AG09309 (cell line): ENCODE data around the gene ATP9B.
A peak's percentile ranks its signal among the peaks of the same experiment; 100 is the strongest.

Experiments used
- DNase-seq: peaks from one replicate; pipeline ENCODE4 v3.0.0-alpha.2; 2010; ENCODE audit warnings: low read depth
- H3K4me3 ChIP-seq: 2 replicates; pipeline ENCODE4 v1.5.1; 2011; ENCODE audit warnings: mild to moderate bottlenecking, low read depth, low read length, moderate library complexity; ENCODE audit not compliant: control insufficient read depth
- TF ChIP-seq, protein P1 (sequence below): IDR thresholded peaks from 2 replicates; pipeline ENCODE4 v1.5.1; 2011; ENCODE audit warnings: mild to moderate bottlenecking, low read depth, low read length, inconsistent platforms; ENCODE audit not compliant: insufficient read depth, control insufficient read depth; ENCODE audit errors: missing control alignments

ATP9B gene

DNA sequence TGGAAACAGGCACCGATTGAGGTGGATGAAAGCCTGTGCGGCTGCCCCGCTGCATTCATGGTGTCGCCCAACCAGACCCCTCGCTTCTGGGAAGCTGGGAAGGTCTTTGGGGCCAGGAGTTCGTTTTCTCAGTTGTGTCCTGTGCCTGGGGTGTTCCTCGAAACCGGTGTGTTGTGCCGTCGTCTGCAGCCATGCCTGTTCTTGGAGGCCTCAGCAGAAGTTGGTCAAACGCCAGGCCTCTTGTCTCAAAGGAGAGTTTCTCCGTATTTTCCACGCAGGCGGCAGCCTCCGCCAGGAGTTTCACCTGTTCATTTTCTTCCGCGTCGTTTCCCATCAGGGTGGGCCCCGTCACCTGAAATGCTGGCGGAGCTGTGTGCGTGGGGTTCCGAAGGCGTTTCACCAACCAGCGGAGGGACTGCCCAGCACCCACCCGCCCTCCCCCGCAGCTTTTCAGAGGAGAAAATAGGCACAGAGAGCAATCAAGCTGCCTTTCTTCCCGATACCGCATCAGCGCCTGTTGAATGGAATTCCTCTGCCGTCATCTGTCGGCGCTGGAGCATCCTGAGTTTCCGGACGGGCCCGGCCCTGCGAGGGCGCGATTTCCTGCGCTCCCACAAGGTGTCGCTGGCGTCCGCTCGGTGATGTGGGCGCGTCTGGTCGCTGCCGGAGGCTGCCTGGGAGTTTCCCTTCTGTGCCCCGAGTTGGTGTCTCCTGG is 309.5 kb downstream of the ATP9B start:
- H3K4me3 ChIP-seq: no peak overlapping the region
- TF ChIP-seq, protein P1, sequence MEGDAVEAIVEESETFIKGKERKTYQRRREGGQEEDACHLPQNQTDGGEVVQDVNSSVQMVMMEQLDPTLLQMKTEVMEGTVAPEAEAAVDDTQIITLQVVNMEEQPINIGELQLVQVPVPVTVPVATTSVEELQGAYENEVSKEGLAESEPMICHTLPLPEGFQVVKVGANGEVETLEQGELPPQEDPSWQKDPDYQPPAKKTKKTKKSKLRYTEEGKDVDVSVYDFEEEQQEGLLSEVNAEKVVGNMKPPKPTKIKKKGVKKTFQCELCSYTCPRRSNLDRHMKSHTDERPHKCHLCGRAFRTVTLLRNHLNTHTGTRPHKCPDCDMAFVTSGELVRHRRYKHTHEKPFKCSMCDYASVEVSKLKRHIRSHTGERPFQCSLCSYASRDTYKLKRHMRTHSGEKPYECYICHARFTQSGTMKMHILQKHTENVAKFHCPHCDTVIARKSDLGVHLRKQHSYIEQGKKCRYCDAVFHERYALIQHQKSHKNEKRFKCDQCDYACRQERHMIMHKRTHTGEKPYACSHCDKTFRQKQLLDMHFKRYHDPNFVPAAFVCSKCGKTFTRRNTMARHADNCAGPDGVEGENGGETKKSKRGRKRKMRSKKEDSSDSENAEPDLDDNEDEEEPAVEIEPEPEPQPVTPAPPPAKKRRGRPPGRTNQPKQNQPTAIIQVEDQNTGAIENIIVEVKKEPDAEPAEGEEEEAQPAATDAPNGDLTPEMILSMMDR: peak; percentile 97
- DNase-seq: no peak

DNA sequence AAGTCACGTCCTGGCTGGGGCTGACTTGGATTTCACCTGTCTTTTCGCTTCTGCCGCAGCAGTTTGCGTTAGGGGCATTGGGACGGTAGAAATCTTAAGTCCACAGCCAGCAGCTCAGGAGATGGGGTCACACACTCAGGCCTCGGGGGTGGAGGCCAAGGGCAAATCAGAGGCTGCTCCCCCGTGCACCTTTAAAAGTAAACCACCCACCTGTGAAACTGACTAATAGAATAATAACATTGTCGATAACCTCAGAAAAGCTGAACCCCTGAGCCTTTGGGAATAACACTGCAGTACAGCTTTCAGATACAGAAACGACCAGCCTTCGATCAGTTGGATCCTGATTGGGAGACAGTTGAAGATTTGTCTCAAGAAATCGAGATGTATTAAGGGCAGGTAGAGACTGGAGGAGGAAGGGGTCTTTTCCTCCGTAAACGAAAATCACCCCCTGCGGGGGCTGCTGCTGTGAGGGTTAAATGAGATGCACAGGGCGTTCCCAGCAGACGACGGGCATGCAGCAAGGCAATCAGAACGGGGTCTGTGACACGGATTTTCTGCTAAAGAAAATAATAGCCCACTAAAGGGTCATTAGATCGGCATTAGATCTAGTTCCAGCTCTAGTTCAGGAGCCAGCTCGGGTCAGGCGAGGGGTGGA is 310.2 kb downstream of the ATP9B start:
- TF ChIP-seq, protein P1: no peak
- no peak for DNase-seq
- H3K4me3 ChIP-seq: no peak overlapping the region

DNA sequence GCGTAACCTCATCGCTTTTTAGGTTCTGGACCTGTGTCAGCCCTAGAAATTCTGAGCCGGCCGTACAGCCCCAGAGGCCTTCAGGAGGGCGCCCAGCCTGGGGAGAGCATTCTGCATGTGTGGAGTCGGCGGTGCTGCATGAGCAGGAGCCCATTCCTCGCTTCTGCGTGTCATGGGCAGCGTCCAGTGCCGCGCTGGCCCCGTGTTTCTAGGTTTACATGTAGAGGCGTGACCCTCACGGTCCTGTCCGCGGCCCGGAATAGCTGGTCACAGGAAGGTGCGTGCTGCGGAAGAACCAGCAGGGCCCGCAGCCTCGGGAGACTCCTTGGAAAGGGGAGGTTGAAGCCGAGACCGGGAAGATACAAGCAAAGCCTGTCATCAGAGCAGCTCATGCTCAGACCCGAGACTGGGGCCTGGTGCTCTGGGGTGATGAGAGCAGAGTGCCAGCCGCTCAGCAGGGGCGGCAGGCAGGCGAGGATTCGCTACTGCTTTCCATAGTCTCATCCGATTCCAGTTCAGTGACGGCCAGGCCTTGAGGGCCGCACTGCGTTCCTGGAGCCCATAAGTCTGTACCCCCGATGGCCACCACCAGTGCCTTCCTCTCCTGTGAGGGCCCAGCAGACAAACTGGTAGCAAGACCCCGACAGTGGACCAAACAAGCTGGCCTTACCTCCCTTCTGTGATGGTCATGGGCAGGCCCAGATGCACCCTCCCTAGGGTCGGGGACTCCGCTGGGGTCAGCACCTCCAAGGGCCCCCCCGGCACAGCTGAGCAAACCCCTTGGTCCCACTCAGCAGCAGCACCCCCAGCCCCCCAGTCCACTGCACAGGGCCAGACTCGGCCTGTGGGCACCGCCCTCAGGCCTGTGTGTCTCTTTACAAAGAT is 311.0 kb downstream of the ATP9B start:
- H3K4me3 ChIP-seq: no peak overlapping the region
- TF ChIP-seq, protein P1: no peak
- no peak for DNase-seq

DNA sequence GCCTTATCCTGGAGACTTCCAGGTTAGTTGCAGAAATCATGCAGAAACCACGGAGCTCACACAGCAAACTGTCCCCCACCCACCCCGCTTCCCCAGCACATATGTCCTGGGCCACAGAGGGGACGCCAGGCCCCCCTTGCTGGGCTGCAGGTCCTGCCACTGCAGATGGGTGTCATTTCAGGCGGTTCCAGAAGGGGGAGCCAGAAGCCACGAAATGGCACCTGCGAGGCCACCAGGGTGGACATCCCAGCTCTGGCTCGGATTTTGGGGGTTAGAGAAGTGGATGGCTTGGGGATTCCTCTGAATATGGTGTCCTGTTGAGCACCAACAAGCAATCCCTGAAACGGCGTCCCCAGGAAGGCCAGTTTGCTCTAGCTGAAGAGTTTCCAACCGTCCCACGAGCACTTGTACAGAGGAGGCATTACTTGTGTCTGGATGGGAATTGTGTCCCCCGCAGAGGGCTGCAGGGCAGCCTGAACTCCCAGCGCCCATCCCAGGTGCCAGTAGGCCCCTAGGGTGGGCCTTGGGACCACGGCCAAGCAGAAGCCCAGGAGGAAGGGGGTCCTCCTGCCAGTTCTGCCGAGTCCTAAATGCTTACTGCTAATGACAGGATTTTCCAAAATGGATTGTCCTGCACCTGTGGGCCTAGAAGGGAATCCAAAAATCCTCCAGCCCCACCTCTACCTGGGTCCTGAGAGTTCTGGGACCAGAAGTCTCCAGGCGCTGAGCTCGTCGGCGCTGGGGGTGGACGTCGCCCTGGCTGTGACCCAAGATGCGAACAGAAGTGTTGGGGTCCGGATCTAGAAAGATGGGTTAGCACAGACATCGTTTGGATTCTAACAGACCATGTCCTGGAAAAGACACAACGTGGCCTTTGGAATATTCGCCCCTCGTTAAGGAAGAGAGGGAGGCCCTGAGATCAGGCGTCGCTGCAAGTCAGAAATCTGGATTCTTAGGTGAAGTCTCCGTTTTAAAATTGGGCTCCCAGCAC is 311.9 kb downstream of the ATP9B start:
- DNase-seq: no peak
- TF ChIP-seq, protein P1: peak; percentile 94
- no peak overlapping the region for H3K4me3 ChIP-seq

DNA sequence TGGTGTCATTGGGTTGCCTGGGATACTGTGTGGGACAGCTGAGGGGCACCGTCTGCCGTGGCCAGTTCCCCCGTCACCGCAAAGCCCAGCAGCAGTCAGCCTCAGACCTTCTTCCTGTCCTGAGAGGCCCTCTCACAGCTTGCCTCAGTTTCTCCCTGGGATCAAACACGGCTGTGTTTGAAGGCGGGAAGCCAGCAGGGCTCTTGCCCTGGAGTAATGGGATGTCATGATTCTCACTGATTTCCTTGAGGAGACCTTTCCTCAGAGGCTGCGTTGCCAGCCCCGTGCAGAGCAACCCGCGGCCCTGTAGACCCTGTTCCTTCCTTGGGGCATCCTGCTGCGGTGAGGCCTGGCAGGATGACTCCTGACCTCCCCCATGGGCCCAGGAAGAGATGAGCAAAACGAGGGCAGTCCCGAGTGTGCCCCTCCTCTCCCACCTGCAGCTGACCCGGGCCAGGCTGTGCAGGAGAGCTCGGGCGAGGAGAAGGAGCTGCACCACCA is 312.7 kb downstream of the ATP9B start:
- DNase-seq: no peak
- TF ChIP-seq, protein P1: no peak
- H3K4me3 ChIP-seq: no peak overlapping the region
